Esophagus squamous epithelium (tissue), 4 donors: ENCODE measurements around the gene DIAPH3.

ENCODE experiments used
- CTCF ChIP-seq, 6 experiments: fragments of 450-650 bp in 4 of 6; fragments of 200-600 bp in 2 of 6; sonication (generic) in 2 of 6; IDR thresholded peaks; one replicate each; pipeline ENCODE4 v1.5.1; 2016 to 2019; ENCODE audit warnings: antibody characterized with exemption in 6 of 6, mild to moderate bottlenecking in 4 of 6, moderate library complexity in 4 of 6
- POLR2A ChIP-seq, 4 donors: fragments of 450-650 bp; IDR thresholded peaks; one replicate each; pipeline ENCODE4 v1.6.1; 2017; ENCODE audit warnings: antibody characterized with exemption in 4 of 4, mild to moderate bottlenecking in 4 of 4, moderate library complexity in 3 of 4

GRCh38 chr13:59696271-59696670 lies 467.5 kb downstream of the DIAPH3 start:
- TF ChIP-seq POLR2A (IDR thresholded peaks at IDR 0.05) (no peak), CTCF (IDR thresholded peaks at IDR 0.05) (no peak)
